ENCODE data around the gene AMBN. TPM values are rescaled to one million over a fixed set of nuclear protein-coding genes. Genes with fewer than 3 reads are reported as not detected.

AMBN gene
- total and polyA plus RNA-seq, 2 experiments from 2014 or later = not detected

DNA sequence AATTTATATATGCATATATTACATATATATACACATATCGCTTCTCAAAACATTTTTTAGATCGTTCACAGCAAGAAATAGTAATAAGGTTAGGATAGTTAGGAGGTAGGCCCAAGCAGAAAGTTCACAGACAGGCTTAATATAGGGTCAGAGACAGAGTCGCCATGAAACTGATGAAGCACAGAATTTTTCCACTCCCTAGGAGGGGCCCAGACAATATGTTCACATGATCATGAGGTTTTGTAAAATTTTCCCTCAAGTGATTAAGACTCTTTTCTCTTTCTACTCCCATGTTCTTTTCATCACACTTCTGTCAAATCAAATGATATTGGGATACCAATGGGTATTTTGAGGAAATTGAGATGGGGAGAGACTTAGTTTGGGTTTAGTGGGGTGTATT is 31.3 kb downstream of the AMBN start:
- Mint-ChIP-seq H3K27me3 (ENCODE audit: insufficient read depth, low read depth, poor library complexity) (no peaks in the 10 kb centered on the region), H3K36me3 (ENCODE audit: low read depth) (no peaks in the 10 kb centered on the region; the same call in 2 of the 3 replicates), H3K4me1 (no peaks in the 10 kb centered on the region; the same call in 2 of the 3 replicates), H3K27ac (no peak overlapping the region), H3K4me3 (no peak overlapping the region), H3K9me3 (no peaks in the 10 kb centered on the region)
- no peaks in the 10 kb centered on the region for H3K27me3 ChIP-seq (ENCODE audit: insufficient read depth)
- no peaks in the 10 kb centered on the region for H4K20me1 ChIP-seq (replicated peaks; ENCODE audit: insufficient read depth)
- no peak overlapping the region for H3K27ac ChIP-seq (ENCODE audit: low read depth)
- no peak for TF ChIP-seq JUNB (IDR thresholded peaks at IDR 0.05; ENCODE audit: unreplicated experiment)
- TF ChIP-seq, protein P1, sequence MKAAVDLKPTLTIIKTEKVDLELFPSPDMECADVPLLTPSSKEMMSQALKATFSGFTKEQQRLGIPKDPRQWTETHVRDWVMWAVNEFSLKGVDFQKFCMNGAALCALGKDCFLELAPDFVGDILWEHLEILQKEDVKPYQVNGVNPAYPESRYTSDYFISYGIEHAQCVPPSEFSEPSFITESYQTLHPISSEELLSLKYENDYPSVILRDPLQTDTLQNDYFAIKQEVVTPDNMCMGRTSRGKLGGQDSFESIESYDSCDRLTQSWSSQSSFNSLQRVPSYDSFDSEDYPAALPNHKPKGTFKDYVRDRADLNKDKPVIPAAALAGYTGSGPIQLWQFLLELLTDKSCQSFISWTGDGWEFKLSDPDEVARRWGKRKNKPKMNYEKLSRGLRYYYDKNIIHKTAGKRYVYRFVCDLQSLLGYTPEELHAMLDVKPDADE (IDR thresholded peaks at IDR 0.05) = no peak
- TF ChIP-seq EZH2phosphoT487 (IDR thresholded peaks at IDR 0.05; ENCODE audit: unreplicated experiment) = no peak
- no peak for TF ChIP-seq CREB1 (CRISPR knock-in tag; IDR thresholded peaks at IDR 0.05; ENCODE audit: low read depth)
- TF ChIP-seq ZNF114 (CRISPR knock-in tag; IDR thresholded peaks at IDR 0.05) = no peak
- H2AFZ ChIP-seq = no peak overlapping the region
- ATAC-seq (no peak), DNase-seq (ENCODE audit: low spot score) (no peak)
- H3F3A ChIP-seq (replicated peaks; ENCODE audit: low read depth) = no peaks in the 10 kb centered on the region
- H3K4me1 ChIP-seq (ENCODE audit: insufficient read depth) = no peaks in the 10 kb centered on the region; the same call in 1 of the 2 replicates
- H3K79me2 ChIP-seq (replicated peaks; ENCODE audit: insufficient read depth) = no peaks in the 10 kb centered on the region
- no peak overlapping the region for H3K4me3 ChIP-seq
- H3K36me3 ChIP-seq (ENCODE audit: insufficient read depth) = no peaks in the 10 kb centered on the region
- H3K9me2 ChIP-seq (ENCODE audit: insufficient read depth) = no peaks in the 10 kb centered on the region
- no peak overlapping the region for H3K4me2 ChIP-seq

DNA sequence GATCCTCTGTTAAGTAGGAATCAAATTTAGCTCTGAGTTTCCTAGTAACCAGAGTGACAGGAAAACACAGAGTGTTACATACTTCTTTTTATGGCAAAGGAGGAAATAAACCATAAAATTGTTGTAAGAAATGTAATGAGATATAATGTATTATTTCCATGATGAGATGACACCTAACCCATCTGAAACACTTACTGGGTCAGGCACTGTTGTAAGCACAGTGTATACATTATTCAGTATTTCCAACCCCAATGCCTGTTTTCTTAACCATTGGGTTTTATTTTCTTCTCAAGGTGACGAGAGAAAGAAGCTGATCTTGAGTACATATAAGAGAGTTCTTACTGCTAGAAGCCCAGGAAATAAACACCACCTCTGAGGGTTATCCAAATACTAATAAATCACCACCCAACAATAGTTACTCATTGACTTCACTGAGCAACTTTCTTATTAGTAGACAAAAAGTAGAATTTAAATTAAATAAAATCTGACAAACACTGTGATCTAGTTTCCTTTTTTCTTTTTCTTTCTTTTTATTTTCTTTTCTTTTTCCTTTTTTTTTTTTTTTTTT is 32.3 kb downstream of the AMBN start:
- H3K36me3 Mint-ChIP-seq (ENCODE audit: low read depth) = no peaks in the 10 kb centered on the region; the same call in 2 of the 3 replicates
- no peak overlapping the region for H2AFZ ChIP-seq
- no peaks in the 10 kb centered on the region for H3K9me2 ChIP-seq (ENCODE audit: insufficient read depth)
- H3K4me1 ChIP-seq (ENCODE audit: insufficient read depth) = no peaks in the 10 kb centered on the region; the same call in 1 of the 2 replicates
- no peaks in the 10 kb centered on the region; the same call in 2 of the 3 replicates for H3K4me1 Mint-ChIP-seq
- no peak overlapping the region for H3K27ac ChIP-seq (ENCODE audit: low read depth)
- no peaks in the 10 kb centered on the region for H3K9me3 Mint-ChIP-seq
- no peaks in the 10 kb centered on the region for H3K79me2 ChIP-seq (replicated peaks; ENCODE audit: insufficient read depth)
- no peak overlapping the region for H3K27ac Mint-ChIP-seq
- DNase-seq (ENCODE audit: low spot score) (no peak), ATAC-seq (no peak)
- no peak overlapping the region for H3K4me3 Mint-ChIP-seq
- H3K27me3 Mint-ChIP-seq (ENCODE audit: insufficient read depth, low read depth, poor library complexity) = no peaks in the 10 kb centered on the region
- H3K36me3 ChIP-seq (ENCODE audit: insufficient read depth) = no peaks in the 10 kb centered on the region
- no peaks in the 10 kb centered on the region for H3F3A ChIP-seq (replicated peaks; ENCODE audit: low read depth)
- H3K4me2 ChIP-seq = no peak overlapping the region
- no peaks in the 10 kb centered on the region for H4K20me1 ChIP-seq (replicated peaks; ENCODE audit: insufficient read depth)
- H3K27me3 ChIP-seq (ENCODE audit: insufficient read depth) = no peaks in the 10 kb centered on the region
- H3K4me3 ChIP-seq = no peak overlapping the region
- TF ChIP-seq, protein P2, sequence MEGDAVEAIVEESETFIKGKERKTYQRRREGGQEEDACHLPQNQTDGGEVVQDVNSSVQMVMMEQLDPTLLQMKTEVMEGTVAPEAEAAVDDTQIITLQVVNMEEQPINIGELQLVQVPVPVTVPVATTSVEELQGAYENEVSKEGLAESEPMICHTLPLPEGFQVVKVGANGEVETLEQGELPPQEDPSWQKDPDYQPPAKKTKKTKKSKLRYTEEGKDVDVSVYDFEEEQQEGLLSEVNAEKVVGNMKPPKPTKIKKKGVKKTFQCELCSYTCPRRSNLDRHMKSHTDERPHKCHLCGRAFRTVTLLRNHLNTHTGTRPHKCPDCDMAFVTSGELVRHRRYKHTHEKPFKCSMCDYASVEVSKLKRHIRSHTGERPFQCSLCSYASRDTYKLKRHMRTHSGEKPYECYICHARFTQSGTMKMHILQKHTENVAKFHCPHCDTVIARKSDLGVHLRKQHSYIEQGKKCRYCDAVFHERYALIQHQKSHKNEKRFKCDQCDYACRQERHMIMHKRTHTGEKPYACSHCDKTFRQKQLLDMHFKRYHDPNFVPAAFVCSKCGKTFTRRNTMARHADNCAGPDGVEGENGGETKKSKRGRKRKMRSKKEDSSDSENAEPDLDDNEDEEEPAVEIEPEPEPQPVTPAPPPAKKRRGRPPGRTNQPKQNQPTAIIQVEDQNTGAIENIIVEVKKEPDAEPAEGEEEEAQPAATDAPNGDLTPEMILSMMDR (conservative IDR thresholded peaks at IDR 0.05; ENCODE audit: low read depth in 2 of 2) = no peak
- TF ChIP-seq NANOG (IDR thresholded peaks at IDR 0.05; ENCODE audit: borderline replicate concordance) = no peak
- no peak for TF ChIP-seq STAT1 (IDR thresholded peaks at IDR 0.05; ENCODE audit: unreplicated experiment)
- no peak for TF ChIP-seq POLR2AphosphoS5 (IDR thresholded peaks at IDR 0.05; ENCODE audit: low read depth)
- TF ChIP-seq, protein P3, sequence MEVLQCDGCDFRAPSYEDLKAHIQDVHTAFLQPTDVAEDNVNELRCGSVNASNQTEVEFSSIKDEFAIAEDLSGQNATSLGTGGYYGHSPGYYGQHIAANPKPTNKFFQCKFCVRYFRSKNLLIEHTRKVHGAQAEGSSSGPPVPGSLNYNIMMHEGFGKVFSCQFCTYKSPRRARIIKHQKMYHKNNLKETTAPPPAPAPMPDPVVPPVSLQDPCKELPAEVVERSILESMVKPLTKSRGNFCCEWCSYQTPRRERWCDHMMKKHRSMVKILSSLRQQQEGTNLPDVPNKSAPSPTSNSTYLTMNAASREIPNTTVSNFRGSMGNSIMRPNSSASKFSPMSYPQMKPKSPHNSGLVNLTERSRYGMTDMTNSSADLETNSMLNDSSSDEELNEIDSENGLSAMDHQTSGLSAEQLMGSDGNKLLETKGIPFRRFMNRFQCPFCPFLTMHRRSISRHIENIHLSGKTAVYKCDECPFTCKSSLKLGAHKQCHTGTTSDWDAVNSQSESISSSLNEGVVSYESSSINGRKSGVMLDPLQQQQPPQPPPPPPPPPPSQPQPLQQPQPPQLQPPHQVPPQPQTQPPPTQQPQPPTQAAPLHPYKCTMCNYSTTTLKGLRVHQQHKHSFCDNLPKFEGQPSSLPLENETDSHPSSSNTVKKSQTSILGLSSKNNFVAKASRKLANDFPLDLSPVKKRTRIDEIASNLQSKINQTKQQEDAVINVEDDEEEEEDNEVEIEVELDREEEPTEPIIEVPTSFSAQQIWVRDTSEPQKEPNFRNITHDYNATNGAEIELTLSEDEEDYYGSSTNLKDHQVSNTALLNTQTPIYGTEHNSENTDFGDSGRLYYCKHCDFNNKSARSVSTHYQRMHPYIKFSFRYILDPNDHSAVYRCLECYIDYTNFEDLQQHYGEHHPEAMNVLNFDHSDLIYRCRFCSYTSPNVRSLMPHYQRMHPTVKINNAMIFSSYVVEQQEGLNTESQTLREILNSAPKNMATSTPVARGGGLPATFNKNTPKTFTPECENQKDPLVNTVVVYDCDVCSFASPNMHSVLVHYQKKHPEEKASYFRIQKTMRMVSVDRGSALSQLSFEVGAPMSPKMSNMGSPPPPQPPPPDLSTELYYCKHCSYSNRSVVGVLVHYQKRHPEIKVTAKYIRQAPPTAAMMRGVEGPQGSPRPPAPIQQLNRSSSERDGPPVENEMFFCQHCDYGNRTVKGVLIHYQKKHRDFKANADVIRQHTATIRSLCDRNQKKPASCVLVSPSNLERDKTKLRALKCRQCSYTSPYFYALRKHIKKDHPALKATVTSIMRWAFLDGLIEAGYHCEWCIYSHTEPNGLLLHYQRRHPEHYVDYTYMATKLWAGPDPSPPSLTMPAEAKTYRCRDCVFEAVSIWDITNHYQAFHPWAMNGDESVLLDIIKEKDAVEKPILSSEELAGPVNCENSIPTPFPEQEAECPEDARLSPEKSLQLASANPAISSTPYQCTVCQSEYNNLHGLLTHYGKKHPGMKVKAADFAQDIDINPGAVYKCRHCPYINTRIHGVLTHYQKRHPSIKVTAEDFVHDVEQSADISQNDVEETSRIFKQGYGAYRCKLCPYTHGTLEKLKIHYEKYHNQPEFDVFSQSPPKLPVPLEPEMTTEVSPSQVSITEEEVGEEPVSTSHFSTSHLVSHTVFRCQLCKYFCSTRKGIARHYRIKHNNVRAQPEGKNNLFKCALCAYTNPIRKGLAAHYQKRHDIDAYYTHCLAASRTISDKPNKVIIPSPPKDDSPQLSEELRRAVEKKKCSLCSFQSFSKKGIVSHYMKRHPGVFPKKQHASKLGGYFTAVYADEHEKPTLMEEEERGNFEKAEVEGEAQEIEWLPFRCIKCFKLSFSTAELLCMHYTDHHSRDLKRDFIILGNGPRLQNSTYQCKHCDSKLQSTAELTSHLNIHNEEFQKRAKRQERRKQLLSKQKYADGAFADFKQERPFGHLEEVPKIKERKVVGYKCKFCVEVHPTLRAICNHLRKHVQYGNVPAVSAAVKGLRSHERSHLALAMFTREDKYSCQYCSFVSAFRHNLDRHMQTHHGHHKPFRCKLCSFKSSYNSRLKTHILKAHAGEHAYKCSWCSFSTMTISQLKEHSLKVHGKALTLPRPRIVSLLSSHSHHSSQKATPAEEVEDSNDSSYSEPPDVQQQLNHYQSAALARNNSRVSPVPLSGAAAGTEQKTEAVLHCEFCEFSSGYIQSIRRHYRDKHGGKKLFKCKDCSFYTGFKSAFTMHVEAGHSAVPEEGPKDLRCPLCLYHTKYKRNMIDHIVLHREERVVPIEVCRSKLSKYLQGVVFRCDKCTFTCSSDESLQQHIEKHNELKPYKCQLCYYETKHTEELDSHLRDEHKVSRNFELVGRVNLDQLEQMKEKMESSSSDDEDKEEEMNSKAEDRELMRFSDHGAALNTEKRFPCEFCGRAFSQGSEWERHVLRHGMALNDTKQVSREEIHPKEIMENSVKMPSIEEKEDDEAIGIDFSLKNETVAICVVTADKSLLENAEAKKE (CRISPR knock-in tag; IDR thresholded peaks at IDR 0.05) = no peak
- TF ChIP-seq CREB1 (CRISPR knock-in tag; IDR thresholded peaks at IDR 0.05; ENCODE audit: low read depth) = no peak
- TF ChIP-seq ZNF331 (CRISPR knock-in tag; IDR thresholded peaks at IDR 0.05; ENCODE audit: low read depth) = no peak
- no peak for TF ChIP-seq EZH2 (IDR thresholded peaks at IDR 0.05; ENCODE audit: low read depth, unreplicated experiment)
- no peak for TF ChIP-seq EZH2phosphoT487 (IDR thresholded peaks at IDR 0.05; ENCODE audit: unreplicated experiment)
- TF ChIP-seq JUNB (IDR thresholded peaks at IDR 0.05; ENCODE audit: unreplicated experiment) = no peak
- TF ChIP-seq ZNF114 (CRISPR knock-in tag; IDR thresholded peaks at IDR 0.05) = no peak
